Measurements from ENCODE around the gene SYNC. TPM values are rescaled to one million over a fixed set of nuclear protein-coding genes. Genes with fewer than 3 reads are reported as not detected.
"Not testable (repeated sequence)": the region's sequence is repeated elsewhere in the genome, so short reads cannot be mapped to it uniquely, and the experiment has no call there.

SYNC gene
- total RNA-seq, 4 donors from 2014 or later, result 111 to 201 (median 153) TPM

DNA sequence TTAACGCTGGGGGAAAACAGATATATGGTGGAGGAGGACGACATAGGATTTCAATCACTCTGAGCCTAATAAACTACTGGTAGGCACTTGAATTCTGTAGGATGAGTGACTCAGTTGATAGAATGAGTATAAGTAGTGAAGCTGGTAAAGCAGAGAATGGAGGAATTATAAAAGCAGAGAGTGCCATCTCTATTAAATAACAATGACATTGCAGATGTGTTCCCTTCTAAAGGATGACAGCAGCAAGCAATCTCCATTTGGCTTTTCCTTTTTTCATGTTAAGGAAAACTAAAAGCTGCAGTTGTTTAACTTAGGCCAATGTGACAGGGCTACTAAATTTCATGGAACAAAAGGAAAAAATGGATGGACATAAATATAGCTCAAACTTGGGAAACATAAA is 69.7 kb downstream of the SYNC start:
- WGBS, result 93% methylated on average over 2 of the region's 2 CpGs

DNA sequence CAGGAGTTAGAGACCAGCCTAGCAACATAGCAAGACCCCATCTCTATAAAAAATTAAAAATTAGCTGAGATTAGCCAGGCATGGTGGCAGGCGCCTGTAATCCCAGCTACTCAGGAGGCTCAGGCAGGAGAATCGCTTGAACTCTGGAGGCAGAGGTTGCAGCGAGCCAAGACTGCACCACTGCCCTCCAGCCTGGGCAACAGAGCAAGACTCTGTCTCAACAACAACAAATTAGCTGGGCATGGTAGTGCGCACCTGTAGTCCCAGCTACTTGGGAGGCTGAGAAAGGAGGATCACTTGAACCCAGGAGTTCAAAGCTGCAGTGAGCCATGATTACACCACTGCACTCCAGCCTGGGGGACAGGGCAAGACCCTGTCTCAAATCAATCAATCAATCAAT is 72.4 kb downstream of the SYNC start:
- DNase-seq (ENCODE audit: extremely low spot score), result not testable (repeated sequence)
- H3K36me3 ChIP-seq, result peaks cover 21 to 88% (median 62%) of the 10 kb centered on the region in 4 donors

More for the DNA sequence above, 69.7 kb downstream of the SYNC start:
- Histone ChIP-seq H3K4me1 (no peaks in the 10 kb centered on the region), H3K36me3 (peaks cover 14 to 68% (median 51%) of the 10 kb centered on the region in 4 donors), H3K9me3 (no peaks in the 10 kb centered on the region), H3K4me3 (no peak overlapping the region), H3K27ac (replicated peaks in 1 of 4) (no peak overlapping the region), H3K27me3 (no peaks in the 10 kb centered on the region)
- DNase-seq (ENCODE audit: extremely low spot score), result no peak
- TF ChIP-seq, protein P1, sequence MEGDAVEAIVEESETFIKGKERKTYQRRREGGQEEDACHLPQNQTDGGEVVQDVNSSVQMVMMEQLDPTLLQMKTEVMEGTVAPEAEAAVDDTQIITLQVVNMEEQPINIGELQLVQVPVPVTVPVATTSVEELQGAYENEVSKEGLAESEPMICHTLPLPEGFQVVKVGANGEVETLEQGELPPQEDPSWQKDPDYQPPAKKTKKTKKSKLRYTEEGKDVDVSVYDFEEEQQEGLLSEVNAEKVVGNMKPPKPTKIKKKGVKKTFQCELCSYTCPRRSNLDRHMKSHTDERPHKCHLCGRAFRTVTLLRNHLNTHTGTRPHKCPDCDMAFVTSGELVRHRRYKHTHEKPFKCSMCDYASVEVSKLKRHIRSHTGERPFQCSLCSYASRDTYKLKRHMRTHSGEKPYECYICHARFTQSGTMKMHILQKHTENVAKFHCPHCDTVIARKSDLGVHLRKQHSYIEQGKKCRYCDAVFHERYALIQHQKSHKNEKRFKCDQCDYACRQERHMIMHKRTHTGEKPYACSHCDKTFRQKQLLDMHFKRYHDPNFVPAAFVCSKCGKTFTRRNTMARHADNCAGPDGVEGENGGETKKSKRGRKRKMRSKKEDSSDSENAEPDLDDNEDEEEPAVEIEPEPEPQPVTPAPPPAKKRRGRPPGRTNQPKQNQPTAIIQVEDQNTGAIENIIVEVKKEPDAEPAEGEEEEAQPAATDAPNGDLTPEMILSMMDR (IDR thresholded peaks at IDR 0.05), result no peak
- TF ChIP-seq POLR2AphosphoS5 (IDR thresholded peaks at IDR 0.05) (no peak), POLR2A (IDR thresholded peaks at IDR 0.05; ENCODE audit: low read depth) (no peak), EP300 (IDR thresholded peaks at IDR 0.05) (no peak)
- intact Hi-C loops (cut with DNase I), result no loop called here

More for the DNA sequence above, 72.4 kb downstream of the SYNC start:
- intact Hi-C loops (cut with DNase I); H3K4me1 ChIP-seq; H3K27me3 ChIP-seq; H3K4me3 ChIP-seq; H3K27ac ChIP-seq (replicated peaks in 1 of 4); H3K9me3 ChIP-seq: not testable (repeated sequence)
- 86% methylated on average over 4 of the region's 4 CpGs for WGBS

Small RNA genes lying within 50 kb of the gene (small RNA-seq; reads per million reads assigned to genes)
- gene RF00019, result 0 reads per million in 3 donors

Other genes starting within 250 kb of the SYNC start
- gene ZBTB8B, start 237.7 kb downstream of the SYNC start, total RNA-seq, result under 1 TPM; under 0.01 to 0.06 (median 0.03) TPM
- 10 to 100 TPM in 2 of 4 donors, 1 to 10 TPM in 2; 6.8 to 12.0 (median 10.3) TPM for gene ZBTB8A, start 163.3 kb downstream of the SYNC start, total RNA-seq
- gene ZBTB8OS, start 52.2 kb downstream of the SYNC start, total RNA-seq, result 10 to 100 TPM; 19.6 to 31.1 (median 25.8) TPM
- gene RBBP4, start 51.6 kb downstream of the SYNC start, total RNA-seq, result 10 to 100 TPM; 83.0 to 98.8 (median 92.2) TPM
- 10 to 100 TPM; 34.1 to 55.7 (median 38.8) TPM for gene YARS1, start 114.6 kb upstream of the SYNC start, total RNA-seq
- 10 to 100 TPM; 14.9 to 24.1 (median 18.6) TPM for gene S100PBP, start 114.9 kb upstream of the SYNC start, total RNA-seq
- 10 to 100 TPM in 2 of 4 donors, 1 to 10 TPM in 2; 5.5 to 17.0 (median 9.8) TPM for gene FNDC5, start 168.1 kb upstream of the SYNC start, total RNA-seq
- gene HPCA, start 183.7 kb upstream of the SYNC start, total RNA-seq, result under 1 TPM in 1 of 4 donors, not detected in 3; 0.23 TPM
- gene TMEM54, start 198.6 kb upstream of the SYNC start, total RNA-seq, result 100 to 1,000 TPM in 3 of 4 donors, 10 to 100 TPM in 1; 64.6 to 132 (median 118) TPM

Data from esophagus muscularis mucosa (tissue), 4 donors.